Esophagus muscularis mucosa (tissue), 3 donors: Measurements from ENCODE around the gene IRF4.

Experiments
- EP300 ChIP-seq: sonication (generic); formaldehyde crosslinking; IDR thresholded peaks from one replicate; pipeline ENCODE4 v1.6.1; 2017; ENCODE audit warnings: antibody characterized with exemption
- POLR2A ChIP-seq: fragments of 450-650 bp; IDR thresholded peaks from one replicate; pipeline ENCODE4 v1.6.1; 2017; ENCODE audit warnings: antibody characterized with exemption, moderate library complexity, mild to moderate bottlenecking, low read depth
- POLR2AphosphoS5 ChIP-seq, 2 donors: sonication (generic); formaldehyde crosslinking; IDR thresholded peaks; one replicate each; pipeline ENCODE4 v1.6.1; 2017; ENCODE audit warnings: antibody characterized with exemption in 2 of 2

DNA sequence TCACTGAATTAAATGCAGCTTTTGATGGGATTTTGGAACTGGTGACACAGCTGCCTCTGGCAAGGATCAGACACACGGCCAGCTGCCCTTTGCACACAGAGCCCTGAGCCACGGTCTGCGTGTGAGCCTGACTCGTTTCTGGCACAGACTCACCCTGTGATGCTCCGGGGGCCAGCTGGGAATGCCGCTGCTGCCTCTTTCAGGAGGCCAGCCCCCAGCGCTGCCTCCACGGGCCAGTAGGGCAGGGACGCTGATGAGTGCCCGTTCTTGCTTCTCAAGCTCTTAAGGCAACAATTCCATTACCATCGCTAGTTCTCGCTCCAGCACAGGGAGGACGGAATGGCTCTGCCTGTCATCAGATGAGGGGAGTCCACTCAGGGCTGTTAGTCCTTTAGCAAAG lies 61.6 kb downstream of the IRF4 start:
- TF ChIP-seq POLR2A (no peak), POLR2AphosphoS5 (IDR thresholded peaks at IDR 0.05) (no peak), EP300 (no peak)
